ENCODE measurements around the gene ARHGEF1. TPM values are rescaled to one million over a fixed set of nuclear protein-coding genes. Genes with fewer than 3 reads are reported as not detected.
"Not testable (repeated sequence)": the region's sequence is repeated elsewhere in the genome, so short reads cannot be mapped to it uniquely, and the experiment has no call there.

The ARHGEF1 gene
- total RNA-seq, 2 donors from 2014 or later: 43.8 to 104 TPM

DNA sequence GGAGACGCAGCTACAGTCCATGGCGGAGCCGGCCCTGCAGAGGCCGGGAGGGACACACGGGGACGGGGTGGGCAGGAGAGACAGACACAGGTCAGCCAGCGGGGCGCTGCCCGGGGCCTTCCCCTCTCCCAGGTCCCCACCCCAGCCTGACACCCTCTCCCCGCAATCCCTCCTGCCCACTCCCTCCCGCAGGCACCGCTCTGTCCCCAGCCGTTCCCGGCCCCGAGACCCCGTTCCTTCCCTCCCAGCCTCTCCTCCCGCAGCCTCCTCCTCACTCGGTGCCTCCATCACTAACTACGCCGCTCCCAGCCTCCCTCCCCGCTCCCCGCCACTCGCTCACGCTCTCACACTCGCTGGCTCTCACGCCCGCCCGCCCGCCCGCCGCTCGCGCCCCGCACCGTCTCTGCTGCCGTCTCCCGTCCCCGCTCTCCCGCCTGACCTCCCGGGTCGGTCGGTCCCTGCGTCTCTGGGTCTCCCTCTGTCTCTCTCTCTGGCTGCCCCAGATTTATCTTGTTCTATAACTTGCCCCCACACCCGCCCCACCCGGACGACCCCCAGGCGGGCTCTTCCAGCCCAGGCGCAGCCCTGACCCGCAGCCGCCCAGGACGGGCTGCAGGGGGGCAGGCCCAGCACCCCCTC lies 30.0 kb downstream of the ARHGEF1 start:
- intact Hi-C loops (cut with DNase I): no loop called here
- DNase-seq (no peak), ATAC-seq (no peak)
- Histone ChIP-seq H3K4me1 (peaks cover 3% of the 10 kb centered on the region), H3K27me3 (peaks cover 0 to 12% of the 10 kb centered on the region in 2 donors), H3K9me3 (no peaks in the 10 kb centered on the region), H3K27ac (no peak overlapping the region), H3K4me3 (no peak overlapping the region), H3K36me3 (replicated peaks in 1 of 2; ENCODE audit: insufficient read depth in 1 of 2, low read depth in 2 of 2) (no peaks in the 10 kb centered on the region)
- 3 to 4% methylated on average over 34 to 49 of the region's 51 CpGs for WGBS, 2 donors
- TF ChIP-seq, protein P1, sequence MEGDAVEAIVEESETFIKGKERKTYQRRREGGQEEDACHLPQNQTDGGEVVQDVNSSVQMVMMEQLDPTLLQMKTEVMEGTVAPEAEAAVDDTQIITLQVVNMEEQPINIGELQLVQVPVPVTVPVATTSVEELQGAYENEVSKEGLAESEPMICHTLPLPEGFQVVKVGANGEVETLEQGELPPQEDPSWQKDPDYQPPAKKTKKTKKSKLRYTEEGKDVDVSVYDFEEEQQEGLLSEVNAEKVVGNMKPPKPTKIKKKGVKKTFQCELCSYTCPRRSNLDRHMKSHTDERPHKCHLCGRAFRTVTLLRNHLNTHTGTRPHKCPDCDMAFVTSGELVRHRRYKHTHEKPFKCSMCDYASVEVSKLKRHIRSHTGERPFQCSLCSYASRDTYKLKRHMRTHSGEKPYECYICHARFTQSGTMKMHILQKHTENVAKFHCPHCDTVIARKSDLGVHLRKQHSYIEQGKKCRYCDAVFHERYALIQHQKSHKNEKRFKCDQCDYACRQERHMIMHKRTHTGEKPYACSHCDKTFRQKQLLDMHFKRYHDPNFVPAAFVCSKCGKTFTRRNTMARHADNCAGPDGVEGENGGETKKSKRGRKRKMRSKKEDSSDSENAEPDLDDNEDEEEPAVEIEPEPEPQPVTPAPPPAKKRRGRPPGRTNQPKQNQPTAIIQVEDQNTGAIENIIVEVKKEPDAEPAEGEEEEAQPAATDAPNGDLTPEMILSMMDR (IDR thresholded peaks at IDR 0.05): no peak
- TF ChIP-seq POLR2A (IDR thresholded peaks at IDR 0.05): no peak

DNA sequence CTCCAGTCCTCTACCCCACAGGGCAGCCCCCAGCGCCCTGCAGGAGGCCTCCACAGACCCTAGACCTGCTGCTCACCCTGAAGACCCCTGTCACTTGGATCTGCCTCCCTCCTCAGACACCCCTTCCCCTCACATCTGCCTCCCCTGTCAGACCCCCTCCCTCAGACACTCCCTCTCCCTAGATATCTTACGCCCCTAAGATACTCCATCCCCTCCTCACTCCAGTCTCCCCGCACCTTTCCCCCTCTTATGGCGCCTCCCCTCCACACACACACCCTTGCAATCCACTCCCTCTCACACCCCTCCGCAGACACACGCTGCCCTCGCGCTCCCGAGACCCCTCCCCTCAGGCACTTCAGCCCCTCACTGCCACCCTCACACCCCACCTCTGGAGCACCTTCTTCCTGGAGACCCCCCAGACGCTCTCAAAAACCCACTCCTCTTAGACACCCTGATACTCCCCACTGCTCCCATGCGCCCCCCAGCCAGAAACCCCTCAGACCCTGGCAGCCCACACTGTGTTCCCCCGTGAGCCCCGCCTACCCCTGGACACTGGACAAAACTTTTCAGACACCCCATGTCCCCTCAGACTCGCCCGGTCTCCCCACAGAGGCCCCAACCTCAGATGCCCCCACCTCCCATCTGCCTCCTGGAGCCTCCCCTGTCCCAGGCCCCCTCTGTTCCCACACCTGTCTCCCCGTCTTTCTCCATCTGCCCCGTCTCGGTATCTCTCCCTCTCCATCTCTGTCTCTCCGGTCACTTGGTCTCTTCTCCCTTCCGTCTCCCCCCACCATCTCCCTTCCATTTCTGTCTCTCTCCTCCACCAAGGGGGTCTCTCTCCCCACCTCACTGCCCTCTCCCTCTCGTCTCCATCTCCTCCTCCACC lies 30.8 kb downstream of the ARHGEF1 start:
- WGBS, 2 donors: 6 to 10% methylated on average over 21 of the region's 21 CpGs
- H3K27me3 ChIP-seq: peaks cover 0 to 12% of the 10 kb centered on the region in 2 donors
- no peak overlapping the region for H3K27ac ChIP-seq
- H3K36me3 ChIP-seq (replicated peaks in 1 of 2; ENCODE audit: insufficient read depth in 1 of 2, low read depth in 2 of 2): no peaks in the 10 kb centered on the region
- TF ChIP-seq, protein P1 (IDR thresholded peaks at IDR 0.05): no peak
- TF ChIP-seq POLR2A (IDR thresholded peaks at IDR 0.05): no peak
- H3K4me1 ChIP-seq: peaks cover 3% of the 10 kb centered on the region
- no peaks in the 10 kb centered on the region for H3K9me3 ChIP-seq
- ATAC-seq (no peak), DNase-seq (no peak)
- H3K4me3 ChIP-seq: no peak overlapping the region
- intact Hi-C loops (cut with DNase I): no loop called here

DNA sequence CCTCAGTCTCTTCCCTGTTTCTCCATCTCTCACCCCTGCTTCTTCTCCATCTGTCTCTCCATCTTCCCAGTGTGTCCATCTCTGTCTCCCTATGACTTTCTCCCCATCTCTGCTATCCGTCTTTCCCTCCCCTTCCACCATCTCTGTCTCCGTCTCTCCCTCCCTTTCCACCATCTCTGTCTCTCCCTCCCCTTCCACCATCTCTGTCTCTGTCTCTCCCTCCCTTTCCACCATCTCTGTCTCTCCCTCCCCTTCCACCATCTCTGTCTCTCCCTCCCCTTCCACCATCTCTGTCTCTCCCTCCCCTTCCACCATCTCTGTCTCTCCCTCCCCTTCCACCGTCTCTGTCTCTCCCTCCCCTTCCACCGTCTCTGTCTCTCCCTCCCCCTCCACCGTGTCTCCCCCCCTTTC lies 31.4 kb downstream of the ARHGEF1 start:
- ATAC-seq: not testable (repeated sequence)
- H3K27me3 ChIP-seq: peaks cover 0 to 12% of the 10 kb centered on the region in 2 donors

DNA sequence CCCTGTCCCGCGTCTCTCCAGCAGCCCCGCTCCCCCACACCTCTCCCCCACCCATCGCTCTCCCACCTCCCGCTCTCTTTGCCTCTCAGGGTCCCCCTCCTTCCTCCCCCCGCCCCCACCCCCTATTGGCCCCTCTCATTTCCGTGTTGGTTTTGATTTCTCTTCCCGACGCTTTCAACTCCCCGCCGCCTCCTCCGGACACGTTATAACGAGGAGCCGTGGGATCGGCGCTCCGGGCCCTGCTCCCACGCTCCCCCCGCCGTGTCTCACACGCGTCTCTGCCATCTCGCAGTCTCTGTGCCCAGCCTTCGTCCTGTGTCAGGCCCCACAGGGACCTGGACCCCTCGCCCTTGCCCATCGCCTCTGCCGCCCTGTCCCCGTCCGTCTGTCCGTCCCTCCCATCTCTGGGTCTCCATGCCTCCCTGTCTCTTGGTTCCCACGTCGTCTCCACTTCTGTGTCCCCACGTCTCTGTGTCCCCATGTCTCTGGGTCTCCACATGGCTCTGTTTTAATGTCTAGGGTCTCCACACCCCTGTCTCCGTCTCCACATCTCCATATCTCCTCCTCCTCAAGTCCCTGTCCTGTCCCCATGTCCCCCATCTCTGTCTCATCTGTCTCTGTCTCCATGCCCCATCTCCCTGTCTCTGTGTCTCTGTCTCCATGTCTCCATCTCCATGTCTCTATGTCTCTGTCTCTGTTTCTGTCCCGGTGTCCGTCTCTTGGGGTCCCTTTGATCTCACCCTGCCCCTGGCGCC lies 32.2 kb downstream of the ARHGEF1 start:
- intact Hi-C loops (cut with DNase I): no loop called here
- ATAC-seq (no peak), DNase-seq (no peak)
- 5 to 8% methylated on average over 37 to 38 of the region's 38 CpGs for WGBS, 2 donors
- peaks cover 0 to 12% of the 10 kb centered on the region in 2 donors for H3K27me3 ChIP-seq
- no peaks in the 10 kb centered on the region for H3K36me3 ChIP-seq (replicated peaks in 1 of 2; ENCODE audit: insufficient read depth in 1 of 2, low read depth in 2 of 2)
- TF ChIP-seq, protein P1 (IDR thresholded peaks at IDR 0.05): no peak
- TF ChIP-seq POLR2A (IDR thresholded peaks at IDR 0.05): no peak
- no peak overlapping the region for H3K27ac ChIP-seq
- H3K4me3 ChIP-seq: no peak overlapping the region
- peaks cover 3% of the 10 kb centered on the region for H3K4me1 ChIP-seq
- no peaks in the 10 kb centered on the region for H3K9me3 ChIP-seq

More for the DNA sequence above, 31.4 kb downstream of the ARHGEF1 start:
- H3K4me3 ChIP-seq; H3K9me3 ChIP-seq; DNase-seq; H3K27ac ChIP-seq; H3K36me3 ChIP-seq (replicated peaks in 1 of 2; ENCODE audit: insufficient read depth in 1 of 2, low read depth in 2 of 2); H3K4me1 ChIP-seq; intact Hi-C loops (cut with DNase I): not testable (repeated sequence)
- 0 to 1% methylated on average over 2 to 4 of the region's 5 CpGs for WGBS, 2 donors

Measured in body of pancreas (tissue), 4 donors.